NCI-H2029 treated with DMSO at 0.1 percent for 48 hours (cell line): ENCODE measurements around the gene MAP6.

Experiments
- DNase-seq: peaks from one replicate; lab custom pipeline; 2025; lab: John Stamatoyannopoulos, UW

The MAP6 gene

DNA sequence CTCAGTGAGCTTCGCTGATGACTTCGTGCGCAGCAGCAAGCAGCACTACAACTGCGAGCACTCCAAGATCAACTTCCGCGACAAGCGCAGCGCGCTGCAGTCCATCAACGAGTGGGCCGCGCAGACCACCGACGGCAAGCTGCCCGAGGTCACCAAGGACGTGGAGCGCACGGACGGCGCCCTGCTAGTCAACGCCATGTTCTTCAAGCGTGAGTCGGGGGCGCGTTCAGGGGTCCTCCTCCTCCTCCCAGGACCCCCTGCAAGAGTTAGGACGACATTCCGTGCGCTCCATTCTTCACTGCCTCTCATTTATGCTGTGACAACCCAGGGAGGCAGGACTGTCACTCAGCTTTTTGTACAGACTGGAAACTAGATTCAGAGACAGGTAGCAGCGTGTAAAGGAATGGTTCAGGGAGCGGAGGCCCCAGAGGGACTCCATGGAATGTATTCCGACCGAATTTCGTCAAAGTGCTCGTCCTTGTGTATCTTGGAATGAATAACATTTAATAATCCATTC is 102.0 kb downstream of the MAP6 start:
- DNase-seq, result no peak

DNA sequence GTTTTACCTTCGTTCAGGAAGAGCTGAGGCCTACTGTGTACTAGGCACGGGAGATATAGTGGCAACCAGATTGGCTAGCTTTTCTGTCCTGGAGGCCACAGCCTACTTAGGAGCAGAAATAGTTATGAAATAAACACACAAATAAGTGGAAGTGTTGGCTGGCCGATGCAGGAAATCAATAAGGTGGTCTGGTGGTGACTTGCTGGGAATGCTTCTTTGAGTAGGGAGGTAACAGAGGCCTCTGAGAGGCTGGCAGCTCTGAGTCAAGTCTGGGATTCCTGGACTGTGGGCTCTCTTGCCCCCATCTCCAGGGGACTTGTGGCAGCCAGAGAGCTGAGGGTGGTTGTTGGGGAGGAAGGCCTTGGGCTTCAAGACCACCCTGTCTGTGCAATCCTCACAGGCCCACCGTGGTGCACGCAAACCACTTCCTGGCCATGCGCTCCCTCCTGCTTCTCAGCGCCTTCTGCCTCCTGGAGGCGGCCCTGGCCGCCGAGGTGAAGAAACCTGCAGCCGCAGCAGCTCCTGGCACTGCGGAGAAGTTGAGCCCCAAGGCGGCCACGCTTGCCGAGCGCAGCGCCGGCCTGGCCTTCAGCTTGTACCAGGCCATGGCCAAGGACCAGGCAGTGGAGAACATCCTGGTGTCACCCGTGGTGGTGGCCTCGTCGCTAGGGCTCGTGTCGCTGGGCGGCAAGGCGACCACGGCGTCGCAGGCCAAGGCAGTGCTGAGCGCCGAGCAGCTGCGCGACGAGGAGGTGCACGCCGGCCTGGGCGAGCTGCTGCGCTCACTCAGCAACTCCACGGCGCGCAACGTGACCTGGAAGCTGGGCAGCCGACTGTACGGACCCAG is 102.7 kb downstream of the MAP6 start:
- no peak for DNase-seq

DNA sequence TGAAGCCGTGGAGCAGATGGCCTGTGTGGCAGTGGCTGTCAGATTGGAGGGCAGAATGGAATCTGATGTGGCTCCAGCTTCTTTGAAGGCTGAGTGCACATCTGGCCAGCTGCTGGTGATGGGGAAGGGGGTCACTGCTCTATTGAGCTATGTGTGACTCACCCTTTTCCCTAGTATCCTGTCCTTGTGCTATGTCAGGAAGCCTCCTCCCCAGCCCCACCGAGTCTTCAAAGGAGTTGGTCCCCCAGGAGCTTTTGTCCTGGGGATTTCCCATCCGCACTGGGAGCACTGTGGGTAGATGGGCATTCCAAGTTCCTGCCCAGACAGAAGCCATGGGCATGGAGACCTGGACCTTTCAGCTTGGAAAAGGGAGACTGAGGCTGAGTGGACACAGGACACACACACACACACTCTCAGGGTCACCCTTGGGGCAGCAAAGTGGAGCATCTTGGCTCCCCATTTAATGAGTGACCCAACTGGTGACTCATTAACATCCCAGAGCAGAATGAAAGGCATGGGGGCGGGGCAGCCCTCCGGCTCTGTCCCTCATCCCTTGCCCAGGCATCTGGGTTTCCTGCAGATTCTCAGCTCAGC is 103.5 kb downstream of the MAP6 start:
- DNase-seq, result no peak

DNA sequence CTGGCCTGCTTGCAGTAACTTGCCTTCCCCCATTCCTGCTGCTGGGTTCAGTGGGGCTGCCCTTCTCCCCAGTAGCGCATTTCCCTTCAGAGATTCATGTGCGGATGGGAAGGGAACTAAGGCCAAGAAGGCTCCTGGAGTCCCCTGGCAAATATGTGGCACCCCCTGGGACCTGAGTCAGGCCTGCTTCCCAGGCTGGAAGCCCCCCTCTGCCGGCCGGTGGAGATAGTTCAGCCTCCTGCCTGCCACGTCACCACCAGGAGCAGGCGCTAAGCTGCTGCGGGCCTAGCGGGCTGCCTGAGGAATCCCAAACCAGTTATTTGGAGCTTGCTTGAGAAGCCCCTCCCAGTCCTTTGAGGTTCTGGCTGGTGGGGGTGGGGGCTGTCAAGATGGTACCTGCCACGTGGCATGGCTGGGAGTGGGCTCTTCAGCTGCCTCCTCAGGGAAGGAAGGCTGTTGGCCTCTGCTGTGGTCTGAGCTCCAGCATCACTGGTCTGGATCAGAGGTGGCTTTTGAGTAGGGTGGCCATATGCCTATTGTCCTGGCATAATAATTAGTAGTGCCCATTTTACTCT is 104.8 kb downstream of the MAP6 start:
- no peak for DNase-seq

DNA sequence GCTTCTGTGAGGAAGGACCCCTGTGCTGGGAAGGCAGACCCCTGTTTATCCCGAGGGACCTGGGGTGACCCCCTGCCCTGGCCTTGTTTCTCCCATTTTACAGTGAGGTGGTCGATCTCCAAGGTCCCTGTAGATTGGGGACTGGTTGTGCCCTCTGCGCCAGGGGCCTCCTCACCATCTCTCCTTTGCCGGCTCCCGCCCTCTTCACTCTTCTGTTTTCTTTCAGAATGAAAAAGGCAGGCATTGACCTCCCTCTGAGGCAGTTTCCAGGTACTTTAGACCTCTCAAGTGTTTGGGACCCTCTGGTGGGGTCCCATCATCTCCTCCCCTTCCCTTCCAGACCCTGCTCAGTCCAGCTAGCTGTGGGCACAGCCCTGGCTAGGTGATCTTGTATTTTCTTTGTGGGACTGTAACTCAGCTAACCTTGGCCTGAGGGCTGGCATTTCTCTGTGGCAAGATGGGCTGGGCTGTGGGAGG is 105.3 kb downstream of the MAP6 start:
- no peak for DNase-seq

DNA sequence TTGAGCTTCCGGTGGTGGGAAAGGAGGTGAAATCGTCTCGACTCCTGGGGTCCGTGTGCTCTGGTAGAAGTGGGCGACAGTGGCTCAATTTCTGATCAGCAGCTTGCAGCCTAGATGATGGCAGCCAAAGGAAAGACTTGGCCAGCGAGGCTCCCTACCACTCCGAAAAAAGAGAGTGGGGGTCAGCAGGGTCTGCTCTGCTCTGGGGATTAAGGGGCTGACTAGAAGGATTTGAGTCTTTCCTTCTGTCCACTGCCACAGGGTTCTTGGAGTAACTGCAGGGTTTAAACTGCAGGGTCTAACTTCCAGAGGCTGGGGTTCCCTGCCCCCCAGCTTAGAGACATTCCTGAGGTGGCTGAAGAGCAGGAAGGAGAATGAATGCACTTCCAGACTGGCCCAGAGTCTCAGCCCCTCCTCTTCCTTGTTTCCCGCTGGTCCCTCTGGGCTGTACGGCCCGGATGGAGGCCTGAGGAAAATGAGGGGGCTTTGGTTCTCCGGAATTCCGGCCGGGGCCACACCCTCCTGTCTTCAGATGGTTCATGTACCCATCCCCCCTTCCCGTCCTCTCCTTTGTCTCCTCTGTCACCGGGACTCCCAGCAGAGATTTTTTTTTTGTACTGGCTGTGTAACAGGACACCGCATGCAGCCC is 105.9 kb downstream of the MAP6 start:
- no peak for DNase-seq

DNA sequence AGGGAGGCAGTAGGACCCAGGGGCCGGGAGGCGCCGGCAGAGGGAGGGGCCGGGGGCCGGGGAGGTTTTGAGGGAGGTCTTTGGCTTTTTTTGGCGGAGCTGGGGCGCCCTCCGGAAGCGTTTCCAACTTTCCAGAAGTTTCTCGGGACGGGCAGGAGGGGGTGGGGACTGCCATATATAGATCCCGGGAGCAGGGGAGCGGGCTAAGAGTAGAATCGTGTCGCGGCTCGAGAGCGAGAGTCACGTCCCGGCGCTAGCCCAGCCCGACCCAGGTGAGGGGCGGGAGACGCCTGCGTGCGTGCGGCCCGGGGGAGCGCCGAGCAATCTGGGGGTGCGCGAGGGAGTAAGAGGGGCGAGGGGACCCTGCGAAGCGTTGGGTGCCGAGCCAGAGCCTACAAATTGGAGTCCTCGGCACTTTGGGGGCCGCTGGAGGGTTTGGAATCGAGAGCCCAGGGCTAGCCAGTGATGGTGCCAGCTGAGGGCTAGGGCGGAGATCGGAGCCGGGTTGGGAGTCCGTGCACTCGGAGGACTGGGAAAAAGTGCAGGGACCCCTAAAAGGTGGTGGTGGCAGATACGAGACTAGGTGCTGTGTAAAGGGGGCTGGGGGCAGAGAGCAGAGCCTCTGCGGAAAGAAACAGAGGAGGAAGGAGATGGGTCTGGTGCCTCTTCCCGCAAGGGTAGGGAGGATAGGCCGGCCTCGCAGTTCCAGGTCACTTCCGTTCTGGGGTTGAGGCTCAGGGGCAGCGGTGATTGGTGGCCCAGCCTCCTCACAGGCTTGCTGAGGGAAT is 106.6 kb downstream of the MAP6 start, which contains the start of gene SERPINH1:
SERPINH1 (plus strand) TSS at position 206 of the 788 bp plus-strand sequence. CDS start 4,097 bp downstream, outside the sequence.
- DNase-seq, result peak; percentile 31

DNA sequence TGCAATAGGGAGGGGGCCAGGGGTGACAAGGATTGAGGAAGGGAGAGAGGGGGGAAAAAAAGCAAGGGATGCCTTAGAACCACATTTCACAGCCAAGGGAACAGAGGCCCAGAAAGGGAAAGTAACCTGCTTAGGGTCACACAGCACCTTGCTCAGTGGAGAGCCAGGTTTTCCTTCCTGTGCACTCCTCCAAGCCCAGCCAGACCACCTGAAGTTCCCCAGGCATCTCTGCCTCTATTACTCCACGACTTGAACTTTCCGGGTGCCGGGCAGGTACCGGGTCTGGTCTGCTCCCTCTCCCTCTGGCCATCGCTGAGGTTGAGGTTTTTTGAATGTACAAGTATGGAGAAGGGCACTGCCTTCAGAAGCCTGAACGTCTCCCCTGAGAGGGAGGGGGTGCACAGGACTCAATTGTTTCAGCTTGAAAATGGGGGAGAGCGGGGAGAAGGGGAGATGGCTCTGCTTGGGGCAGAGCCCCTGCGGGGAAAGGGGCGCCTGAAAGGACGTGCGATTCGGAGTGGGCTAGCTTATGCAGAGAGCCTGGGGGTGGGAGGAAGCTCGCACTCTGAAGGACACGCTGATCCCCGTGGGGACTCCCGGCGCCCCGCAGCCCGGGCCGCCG is 107.3 kb downstream of the MAP6 start:
- DNase-seq, result no peak

DNA sequence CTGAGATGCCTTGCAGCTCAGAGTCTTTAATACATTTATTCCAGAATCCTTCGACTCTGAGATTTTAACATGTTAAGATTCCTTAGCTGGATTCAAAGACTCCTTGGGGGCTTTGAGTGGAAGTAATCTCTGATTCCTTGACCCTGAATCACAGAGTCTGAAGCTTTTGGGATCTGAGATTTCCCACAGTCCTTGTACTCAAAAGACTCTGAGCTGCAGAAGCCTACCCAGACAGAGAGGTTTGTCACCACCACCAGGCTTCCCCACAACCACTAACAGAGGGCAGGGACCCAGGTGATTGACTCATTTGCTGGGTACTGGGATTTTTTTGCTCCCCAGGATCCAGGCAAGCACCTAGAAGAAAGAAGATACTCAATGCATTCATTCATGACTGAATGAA is 108.2 kb downstream of the MAP6 start:
- no peak for DNase-seq

DNA sequence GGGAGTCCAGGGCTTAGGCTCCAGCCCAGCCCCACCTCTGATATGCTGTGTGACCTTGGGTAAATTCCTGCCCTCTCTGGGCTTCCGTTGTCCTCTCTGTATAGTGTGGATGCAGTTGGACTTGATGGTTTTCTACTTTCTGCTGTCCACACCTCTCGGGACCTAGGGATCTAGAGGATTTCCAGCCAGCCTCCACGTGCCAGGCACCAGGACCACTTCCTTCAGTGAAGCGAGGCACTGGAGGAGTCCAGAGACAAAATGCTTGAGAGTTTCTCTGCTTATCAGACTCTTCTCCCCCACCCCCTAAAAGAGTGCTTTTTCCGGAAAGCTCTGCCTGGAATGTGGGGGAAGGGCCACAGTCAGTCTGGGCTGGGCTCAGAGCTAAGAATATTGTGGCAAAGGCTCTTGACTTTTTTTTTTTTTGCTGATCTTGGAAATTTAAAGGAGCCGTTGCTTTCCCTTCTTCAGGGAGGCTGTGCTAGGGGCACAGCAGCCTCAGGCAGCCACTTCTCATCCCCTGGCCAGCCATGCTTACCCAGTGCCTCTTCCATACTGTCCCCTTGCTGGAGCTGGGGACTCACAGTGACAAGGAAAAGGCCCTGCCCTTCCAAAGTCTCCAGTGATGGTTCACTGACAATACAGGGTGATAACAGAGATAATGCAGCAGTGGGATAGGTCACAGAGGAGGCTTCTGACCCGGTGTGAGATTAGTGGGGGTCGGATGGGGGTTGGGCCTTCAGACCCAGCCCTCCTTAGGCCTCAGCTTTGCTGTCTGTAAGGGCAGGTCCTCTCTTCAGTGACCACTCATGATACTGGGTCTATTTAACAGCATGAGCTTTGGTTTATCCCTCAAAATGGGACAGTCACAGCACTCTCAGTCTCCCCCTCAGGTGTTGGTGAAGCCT is 109.6 kb downstream of the MAP6 start:
- DNase-seq, result no peak

DNA sequence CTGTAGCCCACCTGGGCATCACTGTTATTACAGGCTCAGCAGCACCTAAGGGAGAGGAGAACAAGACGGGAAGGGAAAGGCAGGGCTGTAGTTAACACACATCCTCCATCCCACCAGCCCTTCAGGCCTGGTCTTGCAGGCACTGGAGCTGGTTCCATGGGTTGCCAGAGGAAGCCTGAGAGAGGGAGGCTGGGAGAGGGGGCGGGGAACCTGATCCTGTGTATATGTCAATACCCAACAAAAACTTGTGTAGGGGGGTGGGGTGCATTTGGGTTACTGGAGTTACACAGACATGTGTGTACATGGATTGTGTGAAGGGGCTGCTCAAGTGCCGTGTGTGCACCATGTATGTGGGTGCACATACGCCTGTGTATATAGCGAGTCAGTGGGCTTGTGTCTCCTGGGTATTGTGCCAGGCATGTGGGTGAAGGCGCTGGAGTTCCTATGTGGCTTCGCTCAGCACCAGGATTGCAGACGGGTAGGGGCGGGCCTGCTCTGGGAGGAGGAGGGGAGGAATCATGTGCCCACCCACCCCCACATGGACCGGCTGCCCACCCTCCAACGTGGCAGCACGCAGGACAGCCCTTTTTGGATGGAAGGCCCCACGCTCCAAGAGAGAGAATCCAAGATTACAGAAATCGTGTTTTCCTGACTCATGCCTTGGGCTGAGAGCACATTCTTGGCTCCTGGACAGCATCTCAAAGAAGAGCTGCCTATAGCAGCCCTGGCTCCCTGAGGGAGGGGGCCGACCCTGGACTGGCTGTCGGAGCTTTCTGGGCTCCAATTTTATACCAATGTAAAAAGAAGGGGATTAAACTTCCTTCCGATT is 111.0 kb downstream of the MAP6 start:
- DNase-seq, result no peak

DNA sequence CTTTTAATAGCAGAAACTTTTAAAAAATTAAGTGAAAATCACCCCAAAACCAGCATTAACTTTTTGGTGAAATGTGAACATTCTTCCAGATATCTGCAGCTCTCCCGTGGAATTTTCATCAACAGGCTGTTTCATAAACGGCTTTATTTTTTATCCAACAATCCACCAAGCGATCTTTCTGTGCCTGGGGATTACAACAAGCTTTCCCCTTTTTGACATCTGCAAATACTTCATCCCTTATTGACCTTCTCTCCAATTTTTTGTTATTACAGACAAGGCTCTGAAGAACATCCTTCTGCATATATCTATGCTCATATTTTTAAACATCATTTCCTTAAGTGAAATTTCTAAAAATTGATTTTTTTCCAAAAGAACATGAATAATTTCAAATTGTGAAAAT is 112.6 kb downstream of the MAP6 start:
- DNase-seq, result no peak

DNA sequence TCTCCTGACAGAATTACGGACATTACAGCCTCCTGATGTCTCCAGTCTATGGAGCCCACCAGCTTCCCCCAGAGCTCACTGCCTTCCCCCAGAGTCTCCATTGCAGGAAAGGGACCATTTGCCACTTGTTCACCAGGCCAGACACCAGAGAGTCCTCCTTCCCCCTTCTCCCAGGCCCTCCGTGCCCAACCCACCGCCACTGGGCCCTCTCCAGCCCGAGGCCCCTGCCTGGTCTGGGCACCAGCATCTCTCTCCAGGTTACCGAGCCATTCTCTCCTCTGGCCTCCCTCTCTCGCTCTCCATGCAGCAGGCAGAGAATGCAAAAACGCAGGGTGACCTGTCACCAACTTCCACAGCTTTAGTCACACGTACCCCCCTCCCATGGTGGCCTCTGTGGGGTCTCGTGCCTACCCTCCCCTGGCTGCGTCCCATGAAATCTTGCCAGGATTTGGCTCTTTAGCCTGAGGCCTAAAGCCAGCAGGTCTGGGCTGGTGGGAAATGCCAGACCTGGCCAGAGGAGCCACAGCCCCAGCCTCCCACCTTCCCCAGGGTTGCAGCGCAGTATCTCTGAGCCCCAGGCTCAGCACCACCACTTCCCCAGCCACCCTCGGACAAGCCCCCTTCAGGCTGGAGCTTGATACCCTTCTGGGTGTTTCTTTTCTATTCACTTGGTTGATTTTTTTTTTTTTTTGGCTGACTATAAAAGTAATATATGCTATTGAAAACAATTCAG is 113.6 kb downstream of the MAP6 start:
- no peak for DNase-seq

DNA sequence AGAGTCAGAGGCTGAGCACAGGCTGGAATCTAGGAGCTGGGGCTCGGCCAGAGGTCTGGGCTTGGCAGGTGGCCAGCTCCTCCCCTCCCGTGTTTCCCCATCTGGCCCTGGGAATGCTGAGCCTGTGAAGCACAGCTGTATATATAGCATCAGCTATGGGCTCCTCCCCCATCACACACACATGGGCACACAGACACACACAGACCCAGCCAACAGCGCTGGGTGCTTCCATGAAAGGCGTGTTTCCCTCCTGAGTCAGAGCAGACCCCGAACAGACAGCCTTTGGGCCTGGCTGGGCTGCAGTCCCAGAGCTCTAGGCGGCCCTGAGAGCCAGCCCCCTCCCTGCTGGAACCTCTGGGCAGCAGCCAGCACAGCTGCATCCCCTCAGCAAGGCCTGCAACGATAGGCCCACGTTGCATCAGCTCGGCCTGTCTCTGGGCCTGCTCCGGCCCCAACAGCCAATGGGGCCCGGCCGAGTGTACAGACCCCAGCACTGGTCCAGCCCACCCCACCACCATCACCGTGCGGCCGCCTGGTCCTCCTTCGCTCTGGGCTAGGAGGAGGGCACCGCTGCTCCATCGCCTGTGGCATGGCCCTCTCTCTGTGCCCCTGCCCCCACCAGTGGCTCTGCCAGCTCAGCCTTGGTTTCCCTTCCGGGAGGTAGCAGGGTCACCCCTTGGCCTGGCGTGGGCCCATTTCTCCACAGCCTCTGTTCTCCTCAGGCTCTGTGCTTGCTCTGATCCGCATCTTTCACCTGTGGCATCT is 114.4 kb downstream of the MAP6 start:
- DNase-seq, result peak; percentile 87

DNA sequence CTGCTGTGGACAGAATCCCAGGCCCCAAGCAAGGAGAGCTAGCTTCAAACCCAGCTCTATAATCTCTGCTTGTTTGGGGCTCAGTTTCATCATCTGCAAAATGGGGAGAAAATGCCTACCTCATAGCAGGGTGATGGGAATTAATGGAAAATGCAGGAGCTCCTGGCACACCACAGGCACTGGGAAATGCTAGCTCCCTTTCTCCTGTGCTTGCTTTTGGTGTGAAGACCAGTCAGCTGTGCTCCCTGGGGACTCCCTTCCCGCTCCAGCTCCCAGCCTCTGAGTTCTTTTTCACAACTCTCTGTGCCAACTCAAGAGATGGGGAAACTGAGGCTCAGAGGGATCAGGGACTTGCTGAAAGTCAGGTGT is 115.0 kb downstream of the MAP6 start:
- no peak for DNase-seq

DNA sequence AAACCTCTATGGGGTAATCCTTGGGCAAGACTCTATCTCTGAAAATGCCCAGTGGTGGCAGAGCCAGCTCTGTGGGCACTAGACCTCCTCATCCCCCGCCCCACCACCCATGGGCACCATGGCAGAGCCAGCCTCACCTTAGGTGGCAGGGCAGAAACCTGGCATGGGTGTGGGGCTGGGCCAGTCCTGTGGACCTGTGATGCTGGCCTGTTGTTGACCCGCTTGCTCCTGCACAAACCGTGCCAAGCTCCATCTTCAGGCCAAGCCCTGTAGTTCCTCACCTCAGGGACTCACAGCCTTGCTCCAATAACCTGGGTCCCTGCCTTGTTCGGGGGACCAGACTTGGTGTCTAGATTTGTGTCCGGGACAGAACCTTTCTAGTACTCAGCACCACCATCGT is 115.7 kb downstream of the MAP6 start:
- DNase-seq, result no peak

DNA sequence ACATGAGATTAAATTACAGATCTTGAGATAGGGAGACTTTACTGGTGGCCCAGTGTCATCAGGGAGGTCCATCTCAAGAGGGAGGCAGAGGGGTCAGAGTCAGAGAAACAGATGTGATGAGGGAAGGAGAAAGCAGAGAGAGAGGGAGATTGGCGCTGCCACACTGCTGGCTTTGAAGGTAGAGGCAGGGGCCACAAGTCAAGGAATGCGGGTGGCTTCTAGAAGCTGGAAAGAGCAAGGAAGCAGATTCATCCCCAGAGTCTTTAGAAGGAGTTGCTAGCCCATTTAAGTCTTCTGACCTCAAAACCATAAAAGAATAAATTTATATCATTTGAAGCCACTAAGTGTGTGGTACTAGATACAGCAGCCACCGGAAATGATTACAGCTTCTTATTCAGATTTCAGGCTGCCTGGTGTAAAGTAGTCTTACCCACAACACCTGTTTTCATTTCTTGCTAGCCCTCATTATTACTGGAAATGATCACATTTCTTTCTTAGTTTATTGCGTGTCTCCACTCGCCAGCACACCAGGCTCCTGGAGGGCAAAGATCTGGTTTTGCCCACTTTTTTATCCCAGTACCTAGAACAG is 119.4 kb downstream of the MAP6 start:
- no peak for DNase-seq
